WTC11 (cell line): ENCODE measurements around the gene IZUMO2. TPM values are rescaled to one million over a fixed set of nuclear protein-coding genes. Genes with fewer than 3 reads are reported as not detected.

Experiments
- ATAC-seq: fragments of 200-7000 bp; cut with Tn5 transposase; 2 replicates; pipeline ENCODE4 v1.10.0; 2021; ENCODE audit warnings: mild to moderate bottlenecking, moderate library complexity
- CTCF ChIA-PET: fragments of 300-600 bp; sonication (Branson Sonifier 250); formaldehyde crosslinking; loops from one replicate; lab custom pipeline; 2021; ENCODE audit warnings: antibody characterized with exemption; lab: Charles Lee
- POLR2A ChIA-PET: fragments of 350-600 bp; sonication (Branson Sonifier 250); formaldehyde crosslinking; loops from one replicate; lab custom pipeline; 2021; ENCODE audit warnings: antibody characterized with exemption; lab: Charles Lee
- DNase-seq: peaks from one replicate; pipeline ENCODE4 v3.0.0; 2021; ENCODE audit warnings: low spot score
- H3K27ac Mint-ChIP-seq: 2 replicates; pipeline ENCODE4 v1.8.0; 2021; ENCODE audit warnings: mixed read lengths
- H3K27me3 Mint-ChIP-seq: 2 replicates; pipeline ENCODE4 v1.8.0; 2021; ENCODE audit warnings: low read depth, mild to moderate bottlenecking, moderate library complexity, mixed read lengths
- H3K36me3 Mint-ChIP-seq: 2 replicates; pipeline ENCODE4 v1.8.0; 2021; ENCODE audit warnings: mixed read lengths
- H3K4me1 Mint-ChIP-seq: 2 replicates; pipeline ENCODE4 v1.8.0; 2022; ENCODE audit warnings: mixed read lengths
- H3K4me3 Mint-ChIP-seq: 2 replicates; pipeline ENCODE4 v1.8.0; 2021; ENCODE audit warnings: mild to moderate bottlenecking, moderate library complexity, mixed read lengths
- H3K9me3 Mint-ChIP-seq: 2 replicates; pipeline ENCODE4 v1.8.0; 2021; ENCODE audit warnings: mixed read lengths
- FOXJ3 ChIP-seq: sonication (generic); formaldehyde crosslinking; IDR thresholded peaks from 2 replicates; pipeline ENCODE4 v1.9.0; 2021; ENCODE audit warnings: missing genetic modification reagents, mild to moderate bottlenecking, borderline replicate concordance
- FOXK1 ChIP-seq: sonication (generic); formaldehyde crosslinking; IDR thresholded peaks from 2 replicates; pipeline ENCODE4 v1.8.0; 2022; ENCODE audit warnings: mild to moderate bottlenecking, moderate library complexity, missing genetic modification reagents
- GRHL2 ChIP-seq: fragments of 250-450 bp; sonication (Bioruptor Pico); IDR thresholded peaks from 2 replicates; pipeline ENCODE4 v1.8.0; 2022; ENCODE audit warnings: mild to moderate bottlenecking, moderate library complexity; ENCODE audit not compliant: insufficient replicate concordance, severe bottlenecking
- KAT7 ChIP-seq: sonication (generic); formaldehyde crosslinking; IDR thresholded peaks from 2 replicates; pipeline ENCODE4 v1.8.1; 2023; ENCODE audit warnings: missing genetic modification reagents, mild to moderate bottlenecking, borderline replicate concordance
- NFYB ChIP-seq: sonication (generic); formaldehyde crosslinking; conservative IDR thresholded peaks from 2 replicates; pipeline ENCODE4 v1.8.0; 2022; ENCODE audit warnings: low read depth, missing genetic modification reagents
- SMAD3 ChIP-seq: sonication (generic); formaldehyde crosslinking; IDR thresholded peaks from 2 replicates; pipeline ENCODE4 v1.8.0; 2022; ENCODE audit warnings: missing genetic modification reagents, mild to moderate bottlenecking, borderline replicate concordance
- SP1 ChIP-seq: sonication (generic); formaldehyde crosslinking; conservative IDR thresholded peaks from 2 replicates; pipeline ENCODE4 v1.8.1; 2022; ENCODE audit warnings: missing genetic modification reagents
- TP53 ChIP-seq: sonication (generic); formaldehyde crosslinking; IDR thresholded peaks from 2 replicates; pipeline ENCODE4 v1.8.1; 2023; ENCODE audit warnings: mild to moderate bottlenecking, missing genetic modification reagents
- ZNF138 ChIP-seq: sonication (generic); formaldehyde crosslinking; conservative IDR thresholded peaks from 2 replicates; pipeline ENCODE4 v1.8.1; 2022; ENCODE audit warnings: mild to moderate bottlenecking, moderate library complexity, missing genetic modification reagents
- ZNF232 ChIP-seq: sonication (generic); formaldehyde crosslinking; IDR thresholded peaks from 2 replicates; pipeline ENCODE4 v1.8.0; 2022; ENCODE audit warnings: mild to moderate bottlenecking, missing genetic modification reagents
- ZNF396 ChIP-seq: fragments of 250-450 bp; sonication (Bioruptor Pico); IDR thresholded peaks from 2 replicates; pipeline ENCODE4 v1.8.0; 2021; ENCODE audit warnings: mild to moderate bottlenecking, moderate library complexity, borderline replicate concordance
- ZNF423 ChIP-seq: fragments of 250-450 bp; sonication (Bioruptor Pico); IDR thresholded peaks from 2 replicates; pipeline ENCODE4 v2.1.2; 2022; ENCODE audit warnings: mild to moderate bottlenecking, moderate library complexity
- ZNF671 ChIP-seq: fragments of 250-450 bp; sonication (Bioruptor Pico); IDR thresholded peaks from 2 replicates; pipeline ENCODE4 v1.8.0; 2021; ENCODE audit warnings: mild to moderate bottlenecking
- total RNA-seq: library from RNA; stranded (reverse); gene quantifications from 3 replicates; pipeline ENCODE4 v1.2.3, GENCODE V29; 2021
- TF ChIP-seq, protein P1 (sequence below): sonication (generic); formaldehyde crosslinking; IDR thresholded peaks from 2 replicates; pipeline ENCODE4 v1.8.1; 2023; ENCODE audit warnings: mild to moderate bottlenecking, missing genetic modification reagents, moderate library complexity
- TF ChIP-seq, protein P2 (sequence below): sonication (generic); formaldehyde crosslinking; IDR thresholded peaks from 2 replicates; pipeline ENCODE4 v1.8.1; 2023; ENCODE audit warnings: mild to moderate bottlenecking, missing genetic modification reagents
- TF ChIP-seq, protein P3 (sequence below): sonication (generic); formaldehyde crosslinking; IDR thresholded peaks from 2 replicates; pipeline ENCODE4 v1.8.1; 2023; ENCODE audit warnings: mild to moderate bottlenecking, missing genetic modification reagents, moderate library complexity
- TF ChIP-seq, protein P4 (sequence below): sonication (generic); formaldehyde crosslinking; IDR thresholded peaks from 2 replicates; pipeline ENCODE4 v1.8.0; 2023; ENCODE audit warnings: missing genetic modification reagents
- TF ChIP-seq, protein P5 (sequence below): sonication (generic); formaldehyde crosslinking; IDR thresholded peaks from 2 replicates; pipeline ENCODE4 v1.8.1; 2022; ENCODE audit warnings: missing genetic modification reagents, borderline replicate concordance
- TF ChIP-seq, protein P6 (sequence below): sonication (generic); formaldehyde crosslinking; IDR thresholded peaks from 2 replicates; pipeline ENCODE4 v1.8.0; 2022; ENCODE audit warnings: mild to moderate bottlenecking, missing genetic modification reagents
- TF ChIP-seq, protein P7 (sequence below): sonication (generic); formaldehyde crosslinking; IDR thresholded peaks from 2 replicates; pipeline ENCODE4 v1.8.1; 2022; ENCODE audit warnings: low read depth, missing genetic modification reagents, borderline replicate concordance
- TF ChIP-seq, protein P8 (sequence below): fragments of 250-450 bp; sonication (Bioruptor Pico); IDR thresholded peaks from 2 replicates; pipeline ENCODE4 v1.9.0; 2021; ENCODE audit warnings: moderate library complexity, mild to moderate bottlenecking, inconsistent platforms, borderline replicate concordance
- TF ChIP-seq, protein P9 (sequence below): sonication (generic); formaldehyde crosslinking; IDR thresholded peaks from 2 replicates; pipeline ENCODE4 v1.8.0; 2022; ENCODE audit warnings: mild to moderate bottlenecking, missing genetic modification reagents
- TF ChIP-seq, protein P10 (sequence below): sonication (generic); formaldehyde crosslinking; conservative IDR thresholded peaks from 2 replicates; pipeline ENCODE4 v1.8.1; 2023; ENCODE audit warnings: mild to moderate bottlenecking, low read depth, missing genetic modification reagents, moderate library complexity
- TF ChIP-seq, protein P11 (sequence below): sonication (generic); formaldehyde crosslinking; conservative IDR thresholded peaks from 2 replicates; pipeline ENCODE4 v1.8.1; 2022; ENCODE audit warnings: mild to moderate bottlenecking, missing genetic modification reagents

Gene IZUMO2
- total RNA-seq, 1 experiment from 2014 or later = 1.0 TPM

DNA sequence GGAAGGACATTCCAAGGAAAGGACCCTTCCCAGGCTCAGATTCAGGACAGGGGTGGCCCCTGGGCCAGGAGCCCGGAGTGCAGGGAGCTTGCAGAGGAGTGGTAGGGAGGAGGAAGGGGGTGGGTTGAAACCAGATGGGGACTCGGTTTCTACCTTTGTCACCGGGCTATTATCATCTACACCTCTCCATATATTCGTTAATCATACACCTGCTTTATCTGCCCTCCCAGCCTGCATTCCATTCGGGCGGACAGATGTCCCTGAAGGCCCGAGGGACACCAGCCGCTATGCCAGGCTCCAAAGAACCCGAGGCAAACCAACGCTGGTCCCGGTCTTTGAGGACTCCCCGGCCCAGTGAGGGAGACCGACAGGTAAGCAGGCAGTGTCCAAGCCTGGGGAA lies 24.9 kb upstream of the IZUMO2 start:
- no peaks in the 10 kb centered on the region for H3K4me1 Mint-ChIP-seq
- ChIA-PET POLR2A (no interaction called here), CTCF (no interaction called here)
- DNase-seq (no peak), ATAC-seq (no peak)
- no peak overlapping the region for H3K27ac Mint-ChIP-seq
- peaks cover 7% of the 10 kb centered on the region; the same call in 1 of the 2 replicates for H3K9me3 Mint-ChIP-seq
- no peaks in the 10 kb centered on the region for H3K36me3 Mint-ChIP-seq
- TF ChIP-seq ZNF671 (CRISPR knock-in tag) (no peak), SP1 (CRISPR knock-in tag) (no peak), ZNF138 (CRISPR knock-in tag) (no peak), ZNF423 (CRISPR knock-in tag) (no peak), NFYB (CRISPR knock-in tag) (no peak), GRHL2 (CRISPR knock-in tag) (no peak), FOXJ3 (CRISPR knock-in tag) (no peak), FOXK1 (no peak)
- TF ChIP-seq, protein P1, sequence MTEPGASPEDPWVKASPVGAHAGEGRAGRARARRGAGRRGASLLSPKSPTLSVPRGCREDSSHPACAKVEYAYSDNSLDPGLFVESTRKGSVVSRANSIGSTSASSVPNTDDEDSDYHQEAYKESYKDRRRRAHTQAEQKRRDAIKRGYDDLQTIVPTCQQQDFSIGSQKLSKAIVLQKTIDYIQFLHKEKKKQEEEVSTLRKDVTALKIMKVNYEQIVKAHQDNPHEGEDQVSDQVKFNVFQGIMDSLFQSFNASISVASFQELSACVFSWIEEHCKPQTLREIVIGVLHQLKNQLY (CRISPR knock-in tag) = no peak
- TF ChIP-seq, protein P2, sequence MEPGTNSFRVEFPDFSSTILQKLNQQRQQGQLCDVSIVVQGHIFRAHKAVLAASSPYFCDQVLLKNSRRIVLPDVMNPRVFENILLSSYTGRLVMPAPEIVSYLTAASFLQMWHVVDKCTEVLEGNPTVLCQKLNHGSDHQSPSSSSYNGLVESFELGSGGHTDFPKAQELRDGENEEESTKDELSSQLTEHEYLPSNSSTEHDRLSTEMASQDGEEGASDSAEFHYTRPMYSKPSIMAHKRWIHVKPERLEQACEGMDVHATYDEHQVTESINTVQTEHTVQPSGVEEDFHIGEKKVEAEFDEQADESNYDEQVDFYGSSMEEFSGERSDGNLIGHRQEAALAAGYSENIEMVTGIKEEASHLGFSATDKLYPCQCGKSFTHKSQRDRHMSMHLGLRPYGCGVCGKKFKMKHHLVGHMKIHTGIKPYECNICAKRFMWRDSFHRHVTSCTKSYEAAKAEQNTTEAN (CRISPR knock-in tag) = no peak
- TF ChIP-seq, protein P3, sequence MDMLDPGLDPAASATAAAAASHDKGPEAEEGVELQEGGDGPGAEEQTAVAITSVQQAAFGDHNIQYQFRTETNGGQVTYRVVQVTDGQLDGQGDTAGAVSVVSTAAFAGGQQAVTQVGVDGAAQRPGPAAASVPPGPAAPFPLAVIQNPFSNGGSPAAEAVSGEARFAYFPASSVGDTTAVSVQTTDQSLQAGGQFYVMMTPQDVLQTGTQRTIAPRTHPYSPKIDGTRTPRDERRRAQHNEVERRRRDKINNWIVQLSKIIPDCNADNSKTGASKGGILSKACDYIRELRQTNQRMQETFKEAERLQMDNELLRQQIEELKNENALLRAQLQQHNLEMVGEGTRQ (CRISPR knock-in tag) = no peak
- TF ChIP-seq, protein P4, sequence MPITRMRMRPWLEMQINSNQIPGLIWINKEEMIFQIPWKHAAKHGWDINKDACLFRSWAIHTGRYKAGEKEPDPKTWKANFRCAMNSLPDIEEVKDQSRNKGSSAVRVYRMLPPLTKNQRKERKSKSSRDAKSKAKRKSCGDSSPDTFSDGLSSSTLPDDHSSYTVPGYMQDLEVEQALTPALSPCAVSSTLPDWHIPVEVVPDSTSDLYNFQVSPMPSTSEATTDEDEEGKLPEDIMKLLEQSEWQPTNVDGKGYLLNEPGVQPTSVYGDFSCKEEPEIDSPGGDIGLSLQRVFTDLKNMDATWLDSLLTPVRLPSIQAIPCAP (CRISPR knock-in tag) = no peak
- TF ChIP-seq, protein P5, sequence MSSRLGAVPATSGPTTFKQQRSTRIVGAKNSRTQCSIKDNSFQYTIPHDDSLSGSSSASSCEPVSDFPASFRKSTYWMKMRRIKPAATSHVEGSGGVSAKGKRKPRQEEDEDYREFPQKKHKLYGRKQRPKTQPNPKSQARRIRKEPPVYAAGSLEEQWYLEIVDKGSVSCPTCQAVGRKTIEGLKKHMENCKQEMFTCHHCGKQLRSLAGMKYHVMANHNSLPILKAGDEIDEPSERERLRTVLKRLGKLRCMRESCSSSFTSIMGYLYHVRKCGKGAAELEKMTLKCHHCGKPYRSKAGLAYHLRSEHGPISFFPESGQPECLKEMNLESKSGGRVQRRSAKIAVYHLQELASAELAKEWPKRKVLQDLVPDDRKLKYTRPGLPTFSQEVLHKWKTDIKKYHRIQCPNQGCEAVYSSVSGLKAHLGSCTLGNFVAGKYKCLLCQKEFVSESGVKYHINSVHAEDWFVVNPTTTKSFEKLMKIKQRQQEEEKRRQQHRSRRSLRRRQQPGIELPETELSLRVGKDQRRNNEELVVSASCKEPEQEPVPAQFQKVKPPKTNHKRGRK (CRISPR knock-in tag) = no peak
- TF ChIP-seq, protein P6, sequence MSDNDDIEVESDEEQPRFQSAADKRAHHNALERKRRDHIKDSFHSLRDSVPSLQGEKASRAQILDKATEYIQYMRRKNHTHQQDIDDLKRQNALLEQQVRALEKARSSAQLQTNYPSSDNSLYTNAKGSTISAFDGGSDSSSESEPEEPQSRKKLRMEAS = no peak
- TF ChIP-seq, protein P7, sequence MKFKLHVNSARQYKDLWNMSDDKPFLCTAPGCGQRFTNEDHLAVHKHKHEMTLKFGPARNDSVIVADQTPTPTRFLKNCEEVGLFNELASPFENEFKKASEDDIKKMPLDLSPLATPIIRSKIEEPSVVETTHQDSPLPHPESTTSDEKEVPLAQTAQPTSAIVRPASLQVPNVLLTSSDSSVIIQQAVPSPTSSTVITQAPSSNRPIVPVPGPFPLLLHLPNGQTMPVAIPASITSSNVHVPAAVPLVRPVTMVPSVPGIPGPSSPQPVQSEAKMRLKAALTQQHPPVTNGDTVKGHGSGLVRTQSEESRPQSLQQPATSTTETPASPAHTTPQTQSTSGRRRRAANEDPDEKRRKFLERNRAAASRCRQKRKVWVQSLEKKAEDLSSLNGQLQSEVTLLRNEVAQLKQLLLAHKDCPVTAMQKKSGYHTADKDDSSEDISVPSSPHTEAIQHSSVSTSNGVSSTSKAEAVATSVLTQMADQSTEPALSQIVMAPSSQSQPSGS (CRISPR knock-in tag) = no peak
- no peak overlapping the region for H3K4me3 Mint-ChIP-seq
- H3K27me3 Mint-ChIP-seq = peaks cover 7% of the 10 kb centered on the region; the same call in 1 of the 2 replicates

DNA sequence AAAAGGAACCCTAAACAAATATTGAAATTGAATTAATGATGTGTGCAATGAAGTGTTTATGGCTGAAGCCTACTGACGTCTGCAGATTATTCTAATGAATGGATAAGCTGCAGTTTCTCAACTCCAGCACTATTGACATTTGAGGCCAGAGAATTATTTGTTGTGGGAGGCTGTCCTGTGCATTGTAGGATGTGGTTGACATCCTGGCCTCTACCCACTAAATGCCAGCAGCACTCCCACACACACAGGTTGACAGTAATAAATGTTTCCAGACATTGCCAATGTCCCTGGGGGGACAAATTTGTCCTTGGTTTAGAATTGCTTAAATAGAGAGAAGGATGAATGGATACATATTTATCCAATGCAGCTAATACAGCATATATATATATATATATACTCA lies 21.1 kb upstream of the IZUMO2 start:
- H3K4me1 Mint-ChIP-seq = no peaks in the 10 kb centered on the region
- ATAC-seq = no peak
- ChIA-PET POLR2A (no interaction called here), CTCF (no interaction called here)
- H3K27me3 Mint-ChIP-seq = peaks cover 9% of the 10 kb centered on the region
- peaks cover 14% of the 10 kb centered on the region for H3K9me3 Mint-ChIP-seq
- no peak overlapping the region for H3K4me3 Mint-ChIP-seq
- no peaks in the 10 kb centered on the region for H3K36me3 Mint-ChIP-seq
- H3K27ac Mint-ChIP-seq = no peak overlapping the region
- DNase-seq = no peak
- TF ChIP-seq ZNF232 = no peak
- TF ChIP-seq, protein P8, sequence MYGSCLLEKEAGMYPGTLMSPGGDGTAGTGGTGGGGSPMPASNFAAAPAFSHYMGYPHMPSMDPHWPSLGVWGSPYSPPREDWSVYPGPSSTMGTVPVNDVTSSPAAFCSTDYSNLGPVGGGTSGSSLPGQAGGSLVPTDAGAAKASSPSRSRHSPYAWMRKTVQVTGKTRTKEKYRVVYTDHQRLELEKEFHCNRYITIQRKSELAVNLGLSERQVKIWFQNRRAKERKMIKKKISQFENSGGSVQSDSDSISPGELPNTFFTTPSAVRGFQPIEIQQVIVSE (CRISPR knock-in tag) = no peak
- TF ChIP-seq, protein P9, sequence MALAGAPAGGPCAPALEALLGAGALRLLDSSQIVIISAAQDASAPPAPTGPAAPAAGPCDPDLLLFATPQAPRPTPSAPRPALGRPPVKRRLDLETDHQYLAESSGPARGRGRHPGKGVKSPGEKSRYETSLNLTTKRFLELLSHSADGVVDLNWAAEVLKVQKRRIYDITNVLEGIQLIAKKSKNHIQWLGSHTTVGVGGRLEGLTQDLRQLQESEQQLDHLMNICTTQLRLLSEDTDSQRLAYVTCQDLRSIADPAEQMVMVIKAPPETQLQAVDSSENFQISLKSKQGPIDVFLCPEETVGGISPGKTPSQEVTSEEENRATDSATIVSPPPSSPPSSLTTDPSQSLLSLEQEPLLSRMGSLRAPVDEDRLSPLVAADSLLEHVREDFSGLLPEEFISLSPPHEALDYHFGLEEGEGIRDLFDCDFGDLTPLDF (CRISPR knock-in tag) = no peak
- TF ChIP-seq SMAD3 (CRISPR knock-in tag) = no peak
- TF ChIP-seq KAT7 = no peak
- TF ChIP-seq, protein P10, sequence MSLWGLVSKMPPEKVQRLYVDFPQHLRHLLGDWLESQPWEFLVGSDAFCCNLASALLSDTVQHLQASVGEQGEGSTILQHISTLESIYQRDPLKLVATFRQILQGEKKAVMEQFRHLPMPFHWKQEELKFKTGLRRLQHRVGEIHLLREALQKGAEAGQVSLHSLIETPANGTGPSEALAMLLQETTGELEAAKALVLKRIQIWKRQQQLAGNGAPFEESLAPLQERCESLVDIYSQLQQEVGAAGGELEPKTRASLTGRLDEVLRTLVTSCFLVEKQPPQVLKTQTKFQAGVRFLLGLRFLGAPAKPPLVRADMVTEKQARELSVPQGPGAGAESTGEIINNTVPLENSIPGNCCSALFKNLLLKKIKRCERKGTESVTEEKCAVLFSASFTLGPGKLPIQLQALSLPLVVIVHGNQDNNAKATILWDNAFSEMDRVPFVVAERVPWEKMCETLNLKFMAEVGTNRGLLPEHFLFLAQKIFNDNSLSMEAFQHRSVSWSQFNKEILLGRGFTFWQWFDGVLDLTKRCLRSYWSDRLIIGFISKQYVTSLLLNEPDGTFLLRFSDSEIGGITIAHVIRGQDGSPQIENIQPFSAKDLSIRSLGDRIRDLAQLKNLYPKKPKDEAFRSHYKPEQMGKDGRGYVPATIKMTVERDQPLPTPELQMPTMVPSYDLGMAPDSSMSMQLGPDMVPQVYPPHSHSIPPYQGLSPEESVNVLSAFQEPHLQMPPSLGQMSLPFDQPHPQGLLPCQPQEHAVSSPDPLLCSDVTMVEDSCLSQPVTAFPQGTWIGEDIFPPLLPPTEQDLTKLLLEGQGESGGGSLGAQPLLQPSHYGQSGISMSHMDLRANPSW (CRISPR knock-in tag) = no peak
- no peak for TF ChIP-seq ZNF396 (CRISPR knock-in tag)
- TF ChIP-seq, protein P11, sequence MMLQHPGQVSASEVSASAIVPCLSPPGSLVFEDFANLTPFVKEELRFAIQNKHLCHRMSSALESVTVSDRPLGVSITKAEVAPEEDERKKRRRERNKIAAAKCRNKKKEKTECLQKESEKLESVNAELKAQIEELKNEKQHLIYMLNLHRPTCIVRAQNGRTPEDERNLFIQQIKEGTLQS (CRISPR knock-in tag) = no peak
- TF ChIP-seq TP53 (CRISPR knock-in tag) = no peak
